ENCODE measurements around the gene NDUFV3.
"Not testable (repeated sequence)": the region's sequence is repeated elsewhere in the genome, so short reads cannot be mapped to it uniquely, and the experiment has no call there.

NDUFV3 gene

DNA sequence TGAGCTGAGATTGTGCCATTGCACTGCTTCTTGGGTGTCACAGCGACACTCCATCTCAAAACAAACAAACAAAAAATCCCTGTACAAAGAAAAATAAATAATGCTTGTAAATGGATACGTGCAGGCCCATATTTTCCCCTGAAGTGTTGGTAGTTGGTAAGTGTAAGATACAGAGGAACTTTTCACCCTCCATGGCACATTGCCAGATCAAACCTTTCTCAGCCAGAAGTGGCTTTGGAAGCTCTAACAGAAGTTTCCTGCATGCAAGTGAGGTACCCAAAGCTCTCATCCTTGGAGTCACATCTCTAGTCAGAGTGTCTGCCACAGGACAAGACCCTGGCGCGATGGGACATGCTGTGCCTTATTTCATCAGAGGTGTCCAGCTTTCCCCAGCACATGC is 7.3 kb downstream of the NDUFV3 start:
- no peak for ATAC-seq

DNA sequence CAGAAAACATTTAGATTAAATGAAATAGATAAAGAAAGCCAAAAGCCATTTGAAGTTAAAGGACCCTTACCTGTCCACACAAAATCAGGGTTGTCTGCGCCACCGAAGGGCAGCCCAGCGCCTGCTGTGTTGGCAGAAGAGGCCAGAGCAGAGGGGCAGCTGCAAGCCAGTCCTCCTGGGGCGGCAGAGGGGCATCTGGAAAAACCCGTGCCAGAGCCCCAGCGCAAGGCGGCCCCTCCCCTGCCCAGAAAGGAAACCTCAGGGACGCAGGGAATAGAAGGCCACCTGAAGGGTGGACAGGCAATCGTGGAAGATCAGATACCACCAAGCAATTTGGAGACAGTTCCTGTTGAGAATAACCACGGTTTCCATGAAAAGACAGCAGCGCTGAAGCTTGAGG is 10.7 kb downstream of the NDUFV3 start:
- ATAC-seq = no peak

- ATAC-seq = no peak
Observed at GRCh38 chr21:42905195-42905594, 12.1 kb downstream of the NDUFV3 start.

DNA sequence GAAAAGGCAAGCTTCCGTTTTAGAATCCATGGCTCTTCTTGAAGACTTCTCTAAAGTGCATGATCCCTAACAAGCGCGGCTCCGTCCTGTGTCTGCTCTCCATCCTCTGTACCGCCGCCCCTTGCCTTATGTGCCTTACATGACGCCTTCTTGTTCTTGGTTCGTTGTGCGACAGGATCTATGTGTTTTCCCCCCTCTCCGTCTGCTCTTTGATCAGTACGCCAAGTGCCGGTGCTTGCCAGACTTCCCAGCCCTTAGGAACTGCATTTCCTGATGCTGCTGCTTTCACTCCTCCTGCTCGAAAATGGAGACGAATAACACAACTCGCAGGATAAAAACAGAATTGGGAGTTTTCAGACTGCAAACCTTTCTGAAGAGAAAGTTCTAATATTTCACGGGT is 13.1 kb downstream of the NDUFV3 start:
- no peak for ATAC-seq

GRCh38 chr21:42908484-42908883 is 15.4 kb downstream of the NDUFV3 start:
- not testable (repeated sequence) for ATAC-seq

- ATAC-seq = not testable (repeated sequence)
Observed at GRCh38 chr21:42911920-42912319, 18.8 kb downstream of the NDUFV3 start.

DNA sequence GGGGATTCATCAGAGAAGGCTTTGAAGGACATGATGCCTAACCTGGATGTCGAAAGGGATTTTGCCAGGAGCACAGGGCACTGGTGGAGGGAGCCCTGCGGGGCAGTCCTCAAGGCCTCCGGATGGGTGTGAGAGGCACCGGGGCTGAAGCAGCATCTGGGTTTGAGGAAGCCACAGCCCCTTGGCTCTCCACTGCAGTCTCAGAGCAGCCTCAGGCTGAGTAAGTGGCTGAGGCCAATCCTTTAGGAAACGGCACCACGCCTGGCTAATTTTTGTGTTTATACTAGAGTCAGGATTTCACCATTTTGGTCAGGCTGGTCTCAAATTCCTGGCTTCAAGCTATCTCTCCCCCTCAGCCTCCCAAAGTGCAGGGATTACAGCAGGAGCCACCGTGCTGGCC is 20.4 kb downstream of the NDUFV3 start:
- ATAC-seq = no peak

- ATAC-seq = no peak
Observed at GRCh38 chr21:42918291-42918690, 25.2 kb downstream of the NDUFV3 start.

DNA sequence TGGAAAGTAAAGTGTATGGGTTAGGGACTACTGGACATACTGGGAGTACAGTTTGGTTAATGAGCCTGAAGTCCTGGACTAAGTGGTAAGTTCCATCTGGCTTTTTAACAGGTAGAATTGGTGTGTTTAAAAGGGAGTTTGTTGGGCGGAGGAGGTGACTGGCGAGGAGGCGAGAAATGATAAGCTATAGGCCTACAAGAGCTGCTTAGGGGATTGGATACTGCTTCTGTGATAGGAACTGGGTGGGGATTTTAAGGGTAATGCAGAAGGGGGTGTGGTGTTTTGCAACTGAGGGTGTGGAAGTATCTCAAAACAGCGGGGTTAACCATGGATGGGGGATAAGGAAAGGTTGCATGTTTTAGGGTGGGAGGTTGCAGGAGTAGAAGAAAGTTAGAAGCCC is 28.8 kb downstream of the NDUFV3 start:
- no peak for ATAC-seq

DNA sequence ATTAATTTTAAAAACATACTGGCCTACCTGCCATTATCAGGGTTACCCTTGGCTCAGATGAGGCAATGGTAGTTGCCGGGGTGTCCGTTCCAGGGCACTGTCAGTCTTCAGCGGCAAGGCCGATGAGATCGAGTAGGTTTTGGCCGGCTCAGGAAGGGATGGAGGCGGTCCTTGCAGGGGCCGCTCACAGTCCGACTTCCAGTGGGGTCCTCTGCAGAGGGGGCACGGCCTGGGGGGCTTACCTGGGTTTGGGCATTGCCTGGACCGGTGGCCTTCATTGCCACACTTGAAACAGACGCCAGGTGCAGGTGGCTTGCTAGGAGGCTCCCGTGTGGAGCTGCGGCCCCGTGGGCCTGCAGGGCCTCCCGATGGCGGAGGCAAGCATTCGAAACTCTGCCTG is 29.8 kb downstream of the NDUFV3 start:
- ATAC-seq = no peak

- peak; percentile 95 to 98 for ATAC-seq
Observed at GRCh38 chr21:42923553-42924432, 30.7 kb downstream of the NDUFV3 start.

DNA sequence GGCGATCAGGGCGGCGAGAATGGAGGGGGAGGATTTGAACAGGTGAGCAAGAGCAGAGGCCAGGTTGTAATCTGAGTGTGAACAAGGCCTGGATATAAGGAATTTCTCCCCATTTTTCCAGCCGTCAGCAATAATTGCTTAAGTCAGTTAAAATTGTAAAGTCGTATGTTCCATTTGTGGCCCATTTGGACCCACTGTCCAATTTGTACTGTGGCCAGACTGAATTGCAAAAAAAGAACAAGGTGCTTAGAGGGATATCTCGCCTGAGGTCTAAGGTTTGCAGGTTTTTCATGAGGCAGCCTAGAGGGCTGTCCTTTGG is 31.3 kb downstream of the NDUFV3 start:
- no peak for ATAC-seq

DNA sequence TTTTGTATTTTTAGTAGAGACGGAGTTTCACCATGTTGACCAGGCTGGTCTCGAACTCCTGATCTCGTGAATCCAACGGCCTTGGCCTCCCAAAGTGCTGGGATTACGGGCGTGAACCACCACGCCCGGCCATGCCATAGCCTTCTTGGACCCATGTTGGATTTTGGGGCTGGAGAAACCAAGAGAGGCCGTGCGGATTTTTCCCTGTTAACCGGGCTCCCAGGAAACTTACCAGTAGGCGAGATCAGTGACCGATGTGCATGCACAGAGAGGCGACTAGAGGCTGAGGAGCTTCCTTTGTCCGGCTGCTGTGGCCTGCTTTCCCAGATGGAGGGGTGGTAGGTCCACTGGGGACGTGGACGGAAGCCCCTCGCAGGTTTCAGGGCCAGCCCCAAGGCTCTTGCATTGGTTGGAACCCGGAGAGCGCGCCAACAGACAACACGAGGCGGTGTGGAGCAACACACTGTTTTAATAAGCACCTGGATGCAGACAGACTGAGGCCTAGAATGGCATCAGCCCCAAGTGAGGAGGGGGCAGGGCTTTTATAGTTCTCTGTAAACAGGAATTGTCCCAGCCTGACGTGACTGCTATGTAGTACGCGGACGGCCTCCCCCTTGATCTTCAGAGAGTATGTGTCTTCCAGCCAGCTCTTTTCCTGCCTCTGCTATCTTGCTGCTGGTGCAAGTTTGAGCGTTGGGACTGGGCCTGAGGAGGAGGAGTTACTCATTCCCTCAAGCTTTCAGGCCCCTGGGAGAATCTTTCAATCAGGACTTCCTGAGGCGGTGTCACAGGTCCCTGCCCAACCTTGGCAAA is 32.2 kb downstream of the NDUFV3 start, which contains the start of gene ERVH48-1:
Gene ERVH48-1, minus strand, starts transcription at position 517 of the 813 bp plus-strand sequence. CDS start 6,624 bp downstream, outside the sequence.
- no peak for ATAC-seq

DNA sequence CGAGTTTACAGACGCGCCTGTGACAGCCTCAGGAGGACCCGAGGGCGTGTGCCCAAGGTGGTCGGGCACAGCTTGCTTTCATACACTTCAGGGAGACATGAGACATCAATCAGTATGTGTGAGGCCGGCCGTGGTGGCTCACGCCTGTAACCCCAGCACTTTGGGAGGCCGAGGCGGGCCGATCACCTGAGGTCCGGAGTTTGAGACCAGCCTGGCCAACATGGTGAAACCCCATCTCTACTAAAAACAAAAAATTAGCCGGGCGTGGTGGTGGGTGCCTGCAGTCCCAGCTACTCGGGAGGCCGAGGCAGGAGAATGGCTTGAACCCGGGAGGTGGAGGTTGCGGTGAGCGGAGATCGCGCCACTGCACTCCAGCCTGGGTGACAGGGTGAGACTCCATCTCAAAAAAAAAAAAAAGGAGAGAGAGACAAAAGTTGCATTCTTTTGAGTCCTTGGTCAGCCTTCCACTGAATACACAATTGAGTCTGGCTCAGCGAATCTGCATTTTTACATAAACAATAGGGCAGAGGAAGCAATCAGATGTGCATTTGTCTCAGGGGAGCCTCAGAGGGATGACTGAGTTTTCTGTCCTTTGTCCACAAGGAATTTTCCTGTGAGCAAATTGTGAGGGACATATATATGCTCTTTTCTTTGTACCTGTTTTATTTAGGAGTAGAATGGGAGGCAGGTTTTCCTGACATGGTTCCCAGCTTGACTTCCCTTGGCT is 34.5 kb downstream of the NDUFV3 start:
- not testable (repeated sequence) for ATAC-seq

DNA sequence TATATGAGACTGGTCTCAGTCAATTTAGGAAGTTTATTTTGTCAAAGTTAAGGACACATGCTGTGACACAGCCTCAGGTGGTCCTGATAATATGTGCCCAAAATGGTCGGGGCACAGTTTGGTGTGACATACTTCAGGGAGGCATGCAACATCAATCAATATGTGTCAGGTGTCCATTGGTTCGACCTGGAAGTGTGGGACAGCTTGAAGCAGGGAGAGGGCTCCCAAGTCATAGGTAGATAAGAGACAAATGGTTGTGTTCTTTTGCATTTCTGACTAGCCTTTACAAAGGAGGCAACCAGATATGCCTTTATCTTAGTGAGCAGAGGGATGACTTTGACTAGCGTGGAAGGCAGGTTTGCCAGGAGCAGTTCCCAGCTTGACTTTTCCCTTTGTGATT is 36.9 kb downstream of the NDUFV3 start:
- no peak for ATAC-seq

DNA sequence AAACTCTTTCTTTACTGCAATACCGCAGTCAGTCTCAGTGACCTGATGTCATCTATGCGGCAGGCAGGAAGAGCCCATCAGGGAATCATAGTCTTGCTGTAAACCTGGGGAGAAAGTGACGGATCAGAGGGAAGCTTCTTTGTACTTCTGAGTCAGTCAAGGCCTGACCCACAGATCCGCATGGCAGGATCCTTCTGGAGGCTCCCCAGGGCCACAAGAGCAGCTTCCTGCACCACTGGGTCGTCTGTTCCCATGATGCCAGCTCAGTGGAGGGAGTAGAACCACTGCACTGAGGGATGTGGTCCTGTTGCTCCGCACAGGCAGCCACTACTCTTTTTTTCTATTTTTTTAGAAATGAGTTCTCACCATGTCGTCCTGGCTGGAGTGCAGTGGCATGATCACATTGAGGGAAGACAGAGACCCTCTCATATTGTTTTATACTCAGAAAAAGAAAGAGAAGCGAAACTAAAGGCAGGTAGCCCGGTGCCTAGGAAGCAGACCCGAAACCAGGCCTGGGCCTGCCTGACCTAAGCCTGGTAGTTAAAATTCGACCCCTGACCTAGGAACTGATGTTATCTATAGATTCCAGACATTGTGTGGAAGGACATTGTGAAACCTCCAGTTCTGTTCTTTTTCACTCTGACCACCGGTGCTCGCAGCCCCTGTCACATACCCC is 38.6 kb downstream of the NDUFV3 start:
- ATAC-seq = no peak

GRCh38 chr21:42932378-42933136 is 39.4 kb downstream of the NDUFV3 start:
- ATAC-seq = not testable (repeated sequence)

- not testable (repeated sequence) for ATAC-seq
Observed at GRCh38 chr21:42933137-42933970, 40.2 kb downstream of the NDUFV3 start.

DNA sequence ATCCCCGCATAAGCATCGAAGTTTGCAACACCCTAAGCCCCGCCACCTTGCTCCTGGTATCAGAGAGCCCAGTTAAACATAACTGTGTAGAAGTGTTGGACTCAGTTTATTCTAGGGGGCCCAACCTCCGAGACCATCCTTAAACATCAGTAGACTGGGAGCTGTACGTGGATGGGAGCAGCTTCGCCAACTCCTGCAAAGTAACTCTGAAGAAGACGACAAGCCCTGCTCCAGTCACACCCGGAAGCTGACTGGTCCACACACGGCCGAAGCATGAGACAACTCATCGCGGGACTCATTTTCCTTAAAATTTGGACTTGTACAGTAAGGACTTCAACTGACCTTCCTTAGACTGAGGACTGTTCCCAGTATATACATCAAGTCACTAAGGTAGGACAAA is 40.9 kb downstream of the NDUFV3 start:
- not testable (repeated sequence) for ATAC-seq

- not testable (repeated sequence) for ATAC-seq
Observed at GRCh38 chr21:42936360-42936759, 43.3 kb downstream of the NDUFV3 start.
